ENCODE results near the gene FGD6.

DNA sequence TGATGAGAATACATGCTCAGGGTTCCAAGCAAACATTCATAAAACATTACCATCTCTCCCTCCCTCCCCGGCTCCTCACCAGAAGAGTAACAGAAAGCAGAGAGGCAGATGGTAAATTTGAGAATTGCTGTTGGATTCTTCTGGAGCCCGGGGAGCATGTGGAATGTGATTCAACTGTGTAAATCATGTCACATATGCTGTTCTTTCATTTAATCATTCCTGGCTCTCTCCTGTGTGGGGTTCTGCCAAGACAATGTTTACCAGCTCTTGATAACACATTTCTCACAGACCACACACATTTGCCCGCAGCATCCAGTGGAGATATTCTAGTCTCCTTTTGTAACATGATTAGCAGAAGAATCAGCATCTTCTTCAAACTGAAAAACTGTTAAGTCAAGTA is 120.4 kb downstream of the FGD6 start:
- TF ChIP-seq, protein P1, sequence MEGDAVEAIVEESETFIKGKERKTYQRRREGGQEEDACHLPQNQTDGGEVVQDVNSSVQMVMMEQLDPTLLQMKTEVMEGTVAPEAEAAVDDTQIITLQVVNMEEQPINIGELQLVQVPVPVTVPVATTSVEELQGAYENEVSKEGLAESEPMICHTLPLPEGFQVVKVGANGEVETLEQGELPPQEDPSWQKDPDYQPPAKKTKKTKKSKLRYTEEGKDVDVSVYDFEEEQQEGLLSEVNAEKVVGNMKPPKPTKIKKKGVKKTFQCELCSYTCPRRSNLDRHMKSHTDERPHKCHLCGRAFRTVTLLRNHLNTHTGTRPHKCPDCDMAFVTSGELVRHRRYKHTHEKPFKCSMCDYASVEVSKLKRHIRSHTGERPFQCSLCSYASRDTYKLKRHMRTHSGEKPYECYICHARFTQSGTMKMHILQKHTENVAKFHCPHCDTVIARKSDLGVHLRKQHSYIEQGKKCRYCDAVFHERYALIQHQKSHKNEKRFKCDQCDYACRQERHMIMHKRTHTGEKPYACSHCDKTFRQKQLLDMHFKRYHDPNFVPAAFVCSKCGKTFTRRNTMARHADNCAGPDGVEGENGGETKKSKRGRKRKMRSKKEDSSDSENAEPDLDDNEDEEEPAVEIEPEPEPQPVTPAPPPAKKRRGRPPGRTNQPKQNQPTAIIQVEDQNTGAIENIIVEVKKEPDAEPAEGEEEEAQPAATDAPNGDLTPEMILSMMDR (IDR thresholded peaks at IDR 0.05), result no peak
- TF ChIP-seq POLR2A (IDR thresholded peaks at IDR 0.05), result no peak
